B cell (primary cell): Measurements from ENCODE around the gene EFCAB14. TPM values are rescaled to one million over a fixed set of nuclear protein-coding genes. Genes with fewer than 3 reads are reported as not detected.

Experiments used
- ATAC-seq: fragments of 200-7000 bp; cut with Tn5 transposase; one replicate; pipeline ENCODE4 v1.10.0; 2021; ENCODE audit warnings: low read depth, mild to moderate bottlenecking, moderate number of reproducible peaks, moderate library complexity
- CTCF ChIA-PET: fragments of 350-600 bp; sonication (Branson Sonifier 250); formaldehyde crosslinking; loops from one replicate; lab custom pipeline; 2021; ENCODE audit warnings: antibody characterized with exemption, inconsistent platforms; lab: Charles Lee
- POLR2A ChIA-PET: fragments of 350-600 bp; sonication (Branson Sonifier 250); formaldehyde crosslinking; loops from one replicate; lab custom pipeline; 2021; ENCODE audit warnings: antibody characterized with exemption; lab: Charles Lee
- DNase-seq: peaks from one replicate; pipeline ENCODE4 v3.0.0; 2013
- H2AFZ ChIP-seq: 2 replicates; pipeline ENCODE4 v1.6.1; 2012; ENCODE audit warnings: mild to moderate bottlenecking, low read depth, low read length; ENCODE audit not compliant: insufficient read depth, poor library complexity, severe bottlenecking
- H3K27ac ChIP-seq, 2 donors: 1 replicate in 1 of 2; 2 replicates in 1 of 2; pipeline ENCODE4 v1.5.1; 2012 to 2013; ENCODE audit warnings: low read length in 2 of 2, mild to moderate bottlenecking in 2 of 2, moderate library complexity in 1 of 2
- H3K27me3 ChIP-seq, 4 experiments: fragments of 200-600 bp in 1 of 4; sonication (generic) in 1 of 4; replicated peaks in 1 of 4; 1 replicate in 2 of 4; 2 replicates in 2 of 4; pipeline versions ENCODE4 v1.6.1 to v1.7.0; 2013 to 2016; ENCODE audit warnings: low read length in 3 of 4, mild to moderate bottlenecking in 2 of 4, mixed read lengths in 1 of 4, moderate library complexity in 1 of 4; ENCODE audit not compliant: insufficient read depth in 4 of 4, control insufficient read depth in 3 of 4; ENCODE audit errors: control extremely low read depth in 1 of 4
- H3K36me3 ChIP-seq, 2 experiments: replicated peaks in 1 of 2; 1 replicate in 1 of 2; 2 replicates in 1 of 2; pipeline versions ENCODE4 v1.6.1 to v1.7.1; 2013; ENCODE audit warnings: low read length in 1 of 2; ENCODE audit not compliant: insufficient read depth in 2 of 2, control insufficient read depth in 1 of 2; ENCODE audit errors: control extremely low read depth in 1 of 2, extremely low read depth in 1 of 2
- H3K4me1 ChIP-seq, 2 donors: fragments of 200-600 bp in 1 of 2; sonication (generic) in 1 of 2; 1 replicate in 1 of 2; 2 replicates in 1 of 2; pipeline versions ENCODE4 v1.5.1 to v1.6.1; 2013 to 2017; ENCODE audit warnings: low read length in 2 of 2; ENCODE audit not compliant: control insufficient read depth in 2 of 2, insufficient read depth in 2 of 2
- H3K4me2 ChIP-seq: replicated peaks from 2 replicates; pipeline ENCODE3; 2012; ENCODE audit warnings: mild to moderate bottlenecking, low read depth, low read length; ENCODE audit not compliant: poor library complexity, severe bottlenecking
- H3K4me3 ChIP-seq, 5 experiments: fragments of 200-600 bp in 1 of 5; sonication (generic) in 1 of 5; 1 replicate in 3 of 5; 2 replicates in 2 of 5; pipeline versions ENCODE4 v1.5.1 to v1.7.0; 2011 to 2016; ENCODE audit warnings: low read length in 4 of 5, mild to moderate bottlenecking in 4 of 5, low read depth in 2 of 5, control low read depth in 1 of 5, moderate library complexity in 1 of 5; ENCODE audit not compliant: insufficient read depth in 1 of 5; ENCODE audit errors: control extremely low read depth in 1 of 5, extremely low read depth in 1 of 5
- H3K79me2 ChIP-seq: fragments of 200-600 bp; sonication (generic); one replicate; pipeline ENCODE4 v1.6.0; 2016; ENCODE audit warnings: low read length; ENCODE audit not compliant: control insufficient read depth, insufficient read depth
- H3K9ac ChIP-seq: fragments of 200-600 bp; sonication (generic); 2 replicates; pipeline ENCODE4 v1.6.1; 2017; ENCODE audit warnings: mild to moderate bottlenecking, low read length, moderate library complexity
- H3K9me3 ChIP-seq, 3 donors: one replicate each; pipeline versions ENCODE4 v1.6.1 to v1.7.1; 2013; ENCODE audit warnings: low read length in 2 of 3; ENCODE audit not compliant: control insufficient read depth in 2 of 3, insufficient read depth in 1 of 3; ENCODE audit errors: control extremely low read depth in 1 of 3
- H4K20me1 ChIP-seq: 2 replicates; pipeline ENCODE4 v1.6.0; 2012; ENCODE audit warnings: mild to moderate bottlenecking, low read length; ENCODE audit not compliant: insufficient read depth, control insufficient read depth, poor library complexity, severe bottlenecking
- H3K27ac Mint-ChIP-seq: one replicate; pipeline ENCODE4 v1.8.0; 2021; ENCODE audit warnings: mixed read lengths
- H3K27me3 Mint-ChIP-seq: one replicate; pipeline ENCODE4 v1.8.0; 2021; ENCODE audit warnings: mixed read lengths
- H3K4me1 Mint-ChIP-seq: one replicate; pipeline ENCODE4 v1.8.0; 2021; ENCODE audit warnings: mixed read lengths
- H3K4me3 Mint-ChIP-seq: one replicate; pipeline ENCODE4 v1.8.0; 2021; ENCODE audit warnings: mixed read lengths
- H3K9me3 Mint-ChIP-seq: one replicate; pipeline ENCODE4 v1.8.0; 2022; ENCODE audit warnings: mixed read lengths; ENCODE audit not compliant: insufficient read depth
- CTCF ChIP-seq: fragments of 200-600 bp; IDR thresholded peaks from one replicate; pipeline ENCODE4 v1.8.0; 2022; ENCODE audit warnings: antibody characterized with exemption, mild to moderate bottlenecking
- EZH2 ChIP-seq: IDR thresholded peaks from 2 replicates; pipeline ENCODE4 v1.6.1; 2012; ENCODE audit warnings: borderline replicate concordance, low read depth, mild to moderate bottlenecking, moderate library complexity, low read length; ENCODE audit not compliant: insufficient read depth, poor library complexity, severe bottlenecking
- WGBS: methylation state at CpG from one replicate; pipeline ENCODE4 v1.1.5; 2013; ENCODE audit warnings: missing lambda C conversion rate; ENCODE audit not compliant: insufficient coverage; 5-methylcytosine and 5-hydroxymethylcytosine counted together
- intact Hi-C: fragments of 100-400 bp; cut with micrococcal nuclease; formaldehyde crosslinking; loops from one replicate; pipeline ENCODE4 v1.10.0; 2022
- polyA plus RNA-seq: library from polyadenylated mRNA; depleted of rRNA; stranded (reverse); fragments of >200 nt; gene quantifications from 2 replicates; pipeline ENCODE4 v1.2.3, GENCODE V29; 2012
- total RNA-seq, 2 donors: library from RNA; stranded (reverse); fragments of 120-200 nt in 1 of 2; gene quantifications; 1 replicate in 1 of 2; 2 replicates in 1 of 2; pipeline versions ENCODE4 v1.2.3 to v1.2.4, GENCODE V29; 2013 to 2022

Gene EFCAB14
- total and polyA plus RNA-seq, 2 donors (not counting 1 experiment from before 2014, with no cell fraction given) = 22.8 to 98.8 TPM

GRCh38 chr1:46650491-46650890, 68.4 kb downstream of the EFCAB14 start:
- H3K27me3 Mint-ChIP-seq = no peaks in the 10 kb centered on the region
- Histone ChIP-seq H3K27ac (no peak overlapping the region), H3K36me3 (peaks cover 5 to 29% of the 10 kb centered on the region in 2 experiments), H3K79me2 (no peaks in the 10 kb centered on the region), H3K4me2 (no peak overlapping the region), H2AFZ (no peak overlapping the region), H3K27me3 (no peaks in the 10 kb centered on the region), H3K4me1 (no peaks in the 10 kb centered on the region), H3K4me3 (no peak overlapping the region), H3K9ac (no peak overlapping the region), H4K20me1 (no peaks in the 10 kb centered on the region), H3K9me3 (peaks cover 0 to 4% (median 4%) of the 10 kb centered on the region in 3 donors)
- no peak overlapping the region for H3K4me3 Mint-ChIP-seq
- intact Hi-C loops = no loop called here
- CTCF ChIA-PET = interaction anchor here (0.6 kb wide), 2 partner anchors 67 to 839 kb away, joined by 3 to 4 read pairs; no protein-coding TSS in a partner anchor
- ATAC-seq = no peak
- TF ChIP-seq CTCF (no peak), EZH2 (no peak)
- no peak overlapping the region for H3K27ac Mint-ChIP-seq
- DNase-seq = no peak
- WGBS = no CpG with 5 or more reads among the region's 3 CpGs
- POLR2A ChIA-PET = no interaction called here
- H3K9me3 Mint-ChIP-seq = peaks cover 5% of the 10 kb centered on the region
- H3K4me1 Mint-ChIP-seq = no peaks in the 10 kb centered on the region

GRCh38 chr1:46649764-46650163, 69.2 kb downstream of the EFCAB14 start:
- TF ChIP-seq CTCF (no peak), EZH2 (no peak)
- H3K27ac ChIP-seq = no peak overlapping the region
- H3K27me3 Mint-ChIP-seq = no peaks in the 10 kb centered on the region
- H3K9me3 Mint-ChIP-seq = peaks cover 5% of the 10 kb centered on the region
- no peak for DNase-seq
- H3K27ac Mint-ChIP-seq = no peak overlapping the region
- H3K79me2 ChIP-seq = no peaks in the 10 kb centered on the region
- no peak overlapping the region for H3K4me3 Mint-ChIP-seq
- H3K4me1 Mint-ChIP-seq = no peaks in the 10 kb centered on the region
- no peak overlapping the region for H3K9ac ChIP-seq
- intact Hi-C loops = no loop called here
- no peak overlapping the region for H3K4me3 ChIP-seq
- H3K9me3 ChIP-seq = peaks cover 0 to 4% (median 4%) of the 10 kb centered on the region in 3 donors
- no peak overlapping the region for H2AFZ ChIP-seq
- POLR2A ChIA-PET = no interaction called here
- ATAC-seq = no peak
- no peaks in the 10 kb centered on the region for H3K4me1 ChIP-seq
- H3K36me3 ChIP-seq = peaks cover 5 to 27% of the 10 kb centered on the region in 2 experiments
- 100% methylated on average over 2 of the region's 2 CpGs for WGBS
- H4K20me1 ChIP-seq = no peaks in the 10 kb centered on the region
- H3K4me2 ChIP-seq = no peak overlapping the region
- H3K27me3 ChIP-seq = no peaks in the 10 kb centered on the region
- CTCF ChIA-PET = no interaction called here
